Osteoblast (primary cell): ENCODE measurements around the gene CDC7. TPM values are rescaled to one million over a fixed set of nuclear protein-coding genes. Genes with fewer than 3 reads are reported as not detected.

Experiments
- DNase-seq: peaks from one replicate; pipeline ENCODE4 v3.0.0; 2011; ENCODE audit warnings: low spot score, mixed read lengths; ENCODE audit not compliant: insufficient read length; ENCODE audit errors: missing footprints
- H2AFZ ChIP-seq: 2 replicates; pipeline ENCODE4 v1.6.0; 2011; ENCODE audit warnings: mild to moderate bottlenecking, low read length
- H3K27ac ChIP-seq: 2 replicates; pipeline ENCODE4 v1.5.1; 2011; ENCODE audit warnings: mild to moderate bottlenecking, low read depth, low read length, moderate library complexity
- H3K27me3 ChIP-seq: 2 replicates; pipeline ENCODE4 v1.6.0; 2012; ENCODE audit warnings: mild to moderate bottlenecking, control low read depth, inconsistent platforms, low read length, moderate library complexity; ENCODE audit not compliant: insufficient read depth
- H3K36me3 ChIP-seq: 2 replicates; pipeline ENCODE4 v1.5.1; 2011; ENCODE audit warnings: mild to moderate bottlenecking, low read length, control low read depth, moderate library complexity; ENCODE audit not compliant: insufficient read depth
- H3K4me1 ChIP-seq: 2 replicates; pipeline ENCODE4 v1.5.1; 2011; ENCODE audit warnings: mild to moderate bottlenecking, low read length, control low read depth, moderate library complexity; ENCODE audit not compliant: insufficient read depth
- H3K4me2 ChIP-seq: 2 replicates; pipeline ENCODE4 v1.6.0; 2011; ENCODE audit warnings: mild to moderate bottlenecking, low read length; ENCODE audit not compliant: insufficient read depth
- H3K4me3 ChIP-seq: fragments of 200-600 bp; sonication (generic); 3 replicates; pipeline ENCODE4 v1.5.1; 2012; ENCODE audit warnings: mild to moderate bottlenecking, low read length, inconsistent platforms; ENCODE audit not compliant: insufficient read depth
- H3K79me2 ChIP-seq: 2 replicates; pipeline ENCODE4 v1.6.0; 2012; ENCODE audit warnings: mild to moderate bottlenecking, low read length, control low read depth, inconsistent platforms; ENCODE audit not compliant: insufficient read depth
- H3K9me3 ChIP-seq: 2 replicates; pipeline ENCODE4 v1.5.1; 2011; ENCODE audit warnings: low read depth, low read length, control low read depth
- H4K20me1 ChIP-seq: 2 replicates; pipeline ENCODE4 v1.6.0; 2012; ENCODE audit warnings: mild to moderate bottlenecking, low read length, control low read depth; ENCODE audit not compliant: insufficient read depth
- CTCF ChIP-seq: IDR thresholded peaks from 2 replicates; pipeline ENCODE4 v1.5.1; 2011; ENCODE audit warnings: mild to moderate bottlenecking, low read depth, low read length, moderate library complexity; ENCODE audit errors: extremely low read depth
- total RNA-seq: library from RNA; depleted of rRNA; stranded (reverse); fragments of >200 nt; gene quantifications from 2 replicates; pipeline ENCODE4 v1.2.3, GENCODE V29; 2012

The CDC7 gene
- total RNA-seq, 1 donor: 3.3 TPM

GRCh38 chr1:91501971-91502671 lies 1.5 kb downstream of the CDC7 start:
- Histone ChIP-seq H3K79me2 (peaks cover 32% of the 10 kb centered on the region), H3K36me3 (no peaks in the 10 kb centered on the region), H4K20me1 (no peaks in the 10 kb centered on the region), H3K4me3 (peak overlapping the region; percentile 94), H3K27me3 (no peaks in the 10 kb centered on the region), H3K4me1 (peaks cover 20% of the 10 kb centered on the region), H2AFZ (peak overlapping the region; percentile 99), H3K4me2 (peak overlapping the region; percentile 97), H3K9me3 (no peaks in the 10 kb centered on the region), H3K27ac (peak overlapping the region; percentile 92)
- no peak for DNase-seq
- TF ChIP-seq CTCF: no peak

GRCh38 chr1:91502672-91503184 lies 2.1 kb downstream of the CDC7 start:
- no peaks in the 10 kb centered on the region for H3K9me3 ChIP-seq
- TF ChIP-seq CTCF: peak; percentile 13
- H3K4me3 ChIP-seq: no peak overlapping the region
- DNase-seq: peak; percentile 62
- peak overlapping the region; percentile 64 for H2AFZ ChIP-seq
- no peaks in the 10 kb centered on the region for H3K36me3 ChIP-seq
- H3K27me3 ChIP-seq: no peaks in the 10 kb centered on the region
- peak overlapping the region; percentile 97 for H3K4me2 ChIP-seq
- no peaks in the 10 kb centered on the region for H4K20me1 ChIP-seq
- peak overlapping the region; percentile 92 for H3K27ac ChIP-seq
- H3K4me1 ChIP-seq: peaks cover 20% of the 10 kb centered on the region
- H3K79me2 ChIP-seq: peaks cover 32% of the 10 kb centered on the region

GRCh38 chr1:91503332-91503900 lies 2.8 kb downstream of the CDC7 start:
- Histone ChIP-seq H3K27me3 (no peaks in the 10 kb centered on the region), H3K79me2 (peaks cover 32% of the 10 kb centered on the region), H3K4me1 (peaks cover 20% of the 10 kb centered on the region), H3K9me3 (no peaks in the 10 kb centered on the region), H3K4me2 (no peak overlapping the region), H3K27ac (no peak overlapping the region), H4K20me1 (no peaks in the 10 kb centered on the region), H2AFZ (no peak overlapping the region), H3K4me3 (no peak overlapping the region), H3K36me3 (no peaks in the 10 kb centered on the region)
- no peak for TF ChIP-seq CTCF
- DNase-seq: no peak

- no peak for DNase-seq
- H2AFZ ChIP-seq: no peak overlapping the region
- no peaks in the 10 kb centered on the region for H4K20me1 ChIP-seq
- peaks cover 20% of the 10 kb centered on the region for H3K4me1 ChIP-seq
- H3K27ac ChIP-seq: no peak overlapping the region
- H3K4me2 ChIP-seq: no peak overlapping the region
- H3K79me2 ChIP-seq: peaks cover 32% of the 10 kb centered on the region
- H3K4me3 ChIP-seq: no peak overlapping the region
- TF ChIP-seq CTCF: no peak
- H3K9me3 ChIP-seq: no peaks in the 10 kb centered on the region
- H3K27me3 ChIP-seq: no peaks in the 10 kb centered on the region
- no peaks in the 10 kb centered on the region for H3K36me3 ChIP-seq
Measured at GRCh38 chr1:91503975-91504530, 3.4 kb downstream of the CDC7 start.
